Hematopoietic multipotent progenitor cell treated with erythropoietin and hydrocortisone succinate and interleukin-3 and kit ligand, for 8 days (in vitro differentiated cells): ENCODE measurements around the gene MICAL3.
"Not testable (repeated sequence)": the region's sequence is repeated elsewhere in the genome, so short reads cannot be mapped to it uniquely, and the experiment has no call there.

Experiments
- DNase-seq: peaks from one replicate; pipeline ENCODE4 v3.0.0-alpha.2; 2015

Gene MICAL3

GRCh38 chr22:18059991-18060390, 35.6 kb upstream of the MICAL3 start:
- no peak for DNase-seq

- DNase-seq = no peak
Measured at GRCh38 chr22:18059473-18059872, 35.1 kb upstream of the MICAL3 start.

GRCh38 chr22:18059094-18059417, 34.7 kb upstream of the MICAL3 start:
- no peak for DNase-seq

GRCh38 chr22:18058371-18059093, 34.2 kb upstream of the MICAL3 start:
- DNase-seq = no peak

GRCh38 chr22:18057568-18058209, 33.3 kb upstream of the MICAL3 start:
- DNase-seq = no peak

- no peak for DNase-seq
Measured at GRCh38 chr22:18056807-18057474, 32.6 kb upstream of the MICAL3 start.

GRCh38 chr22:18056161-18056666, 31.9 kb upstream of the MICAL3 start:
- DNase-seq = peak; percentile 46

GRCh38 chr22:18055619-18056160, 31.3 kb upstream of the MICAL3 start:
- DNase-seq = no peak

- not testable (repeated sequence) for DNase-seq
Measured at GRCh38 chr22:18053216-18053946, 29.0 kb upstream of the MICAL3 start.

GRCh38 chr22:18051113-18051512, 26.8 kb upstream of the MICAL3 start:
- DNase-seq = not testable (repeated sequence)

GRCh38 chr22:18050065-18050464, 25.7 kb upstream of the MICAL3 start:
- no peak for DNase-seq

GRCh38 chr22:18048441-18048898, 24.1 kb upstream of the MICAL3 start:
- peak; percentile 8 for DNase-seq

- no peak for DNase-seq
Measured at GRCh38 chr22:18048041-18048440, 23.7 kb upstream of the MICAL3 start.

GRCh38 chr22:18045794-18046193, 21.4 kb upstream of the MICAL3 start:
- no peak for DNase-seq

- no peak for DNase-seq
Measured at GRCh38 chr22:18044548-18045271, 20.3 kb upstream of the MICAL3 start.

- DNase-seq = no peak
Measured at GRCh38 chr22:18042685-18043084, 18.3 kb upstream of the MICAL3 start.

- not testable (repeated sequence) for DNase-seq
Measured at GRCh38 chr22:18040898-18041297, 16.5 kb upstream of the MICAL3 start.

GRCh38 chr22:18035751-18036150, 11.4 kb upstream of the MICAL3 start:
- no peak for DNase-seq

- DNase-seq = no peak
Measured at GRCh38 chr22:18034076-18034475, 9.7 kb upstream of the MICAL3 start.

GRCh38 chr22:18033204-18033998, 9.0 kb upstream of the MICAL3 start:
- DNase-seq = no peak

GRCh38 chr22:18032455-18033101, 8.2 kb upstream of the MICAL3 start:
- DNase-seq = no peak
